Ascending aorta (tissue), 2 donors: ENCODE measurements around the gene KLRF1. TPM values are rescaled to one million over a fixed set of nuclear protein-coding genes. Genes with fewer than 3 reads are reported as not detected.
"Not testable (repeated sequence)": the region's sequence is repeated elsewhere in the genome, so short reads cannot be mapped to it uniquely, and the experiment has no call there.

Source experiments
- DNase-seq, 2 donors: peaks; one replicate each; pipeline ENCODE4 v3.0.0-alpha.2; 2019; ENCODE audit warnings: low spot score in 2 of 2
- H3K27ac ChIP-seq, 2 donors: fragments of 200-600 bp; sonication (generic); one replicate each; pipeline ENCODE4 v1.5.1; 2016 to 2017; ENCODE audit warnings: mild to moderate bottlenecking in 1 of 2
- H3K27me3 ChIP-seq: fragments of 200-600 bp; sonication (generic); one replicate; pipeline ENCODE4 v1.5.1; 2017
- H3K36me3 ChIP-seq, 2 donors: fragments of 200-600 bp; sonication (generic); one replicate each; pipeline ENCODE4 v1.5.1; 2016
- H3K4me1 ChIP-seq, 2 donors: fragments of 200-600 bp; sonication (generic); one replicate each; pipeline ENCODE4 v1.5.1; 2016 to 2017; ENCODE audit warnings: mild to moderate bottlenecking in 1 of 2
- H3K4me3 ChIP-seq, 2 donors: fragments of 200-600 bp; sonication (generic); one replicate each; pipeline ENCODE4 v1.5.1; 2016 to 2017; ENCODE audit warnings: mild to moderate bottlenecking in 1 of 2
- H3K9me3 ChIP-seq, 2 donors: fragments of 200-600 bp; sonication (generic); one replicate each; pipeline ENCODE4 v1.5.1; 2016
- CTCF ChIP-seq, 3 experiments: fragments of 200-600 bp in 2 of 3; fragments of 450-650 bp in 1 of 3; sonication (generic) in 2 of 3; IDR thresholded peaks; one replicate each; pipeline ENCODE4 v1.5.1; 2016 to 2019; ENCODE audit warnings: antibody characterized with exemption in 3 of 3, mild to moderate bottlenecking in 1 of 3, moderate library complexity in 1 of 3
- intact Hi-C: fragments of 100-400 bp; cut with DNase I; formaldehyde crosslinking; loops from one replicate; pipeline ENCODE4 v1.15.1; 2023
- total RNA-seq: library from RNA; depleted of rRNA; stranded (reverse); fragments of >200 nt; gene quantifications from one replicate; pipeline ENCODE4 v1.1.0, GENCODE V29; 2016

The KLRF1 gene
- total RNA-seq, 1 donor from 2014 or later: not detected

GRCh38 chr12:9872162-9872561 is 44.9 kb downstream of the KLRF1 start:
- Histone ChIP-seq H3K27ac (no peak overlapping the region), H3K9me3 (no peaks in the 10 kb centered on the region), H3K36me3 (no peaks in the 10 kb centered on the region), H3K4me3 (no peak overlapping the region), H3K4me1 (no peaks in the 10 kb centered on the region), H3K27me3 (no peaks in the 10 kb centered on the region)
- TF ChIP-seq CTCF (IDR thresholded peaks at IDR 0.05): no peak
- DNase-seq: no peak
- intact Hi-C loops: no loop called here

GRCh38 chr12:9872742-9873141 is 45.5 kb downstream of the KLRF1 start:
- no peaks in the 10 kb centered on the region for H3K27me3 ChIP-seq
- no peak for TF ChIP-seq CTCF (IDR thresholded peaks at IDR 0.05)
- DNase-seq: no peak
- H3K4me3 ChIP-seq: no peak overlapping the region
- no peak overlapping the region for H3K27ac ChIP-seq
- H3K4me1 ChIP-seq: no peaks in the 10 kb centered on the region
- H3K36me3 ChIP-seq: no peaks in the 10 kb centered on the region
- no peaks in the 10 kb centered on the region for H3K9me3 ChIP-seq
- intact Hi-C loops: no loop called here

- H3K36me3 ChIP-seq, H3K27me3 ChIP-seq, H3K27ac ChIP-seq, intact Hi-C loops, H3K4me3 ChIP-seq, DNase-seq, H3K9me3 ChIP-seq, H3K4me1 ChIP-seq: not testable (repeated sequence)
Measured at GRCh38 chr12:9876120-9876519, 48.8 kb downstream of the KLRF1 start.

- no peak overlapping the region for H3K27ac ChIP-seq
- no peaks in the 10 kb centered on the region for H3K4me1 ChIP-seq
- TF ChIP-seq CTCF (IDR thresholded peaks at IDR 0.05): no peak
- intact Hi-C loops: no loop called here
- no peaks in the 10 kb centered on the region for H3K9me3 ChIP-seq
- no peaks in the 10 kb centered on the region for H3K27me3 ChIP-seq
- H3K36me3 ChIP-seq: no peaks in the 10 kb centered on the region
- DNase-seq: no peak
- no peak overlapping the region for H3K4me3 ChIP-seq
Measured at GRCh38 chr12:9880532-9881078, 53.3 kb downstream of the KLRF1 start.

GRCh38 chr12:9881246-9881645 is 54.0 kb downstream of the KLRF1 start, which contains the start of gene KLRF2:
KLRF2 (plus strand) TSS chr12:9881489; CDS start chr12:9881596, 107 bp downstream.
- Histone ChIP-seq H3K4me1 (no peaks in the 10 kb centered on the region), H3K27me3 (no peaks in the 10 kb centered on the region), H3K36me3 (no peaks in the 10 kb centered on the region), H3K27ac (no peak within 1 kb of the TSS), H3K4me3 (no peak within 1 kb of the TSS), H3K9me3 (no peaks in the 10 kb centered on the region)
- TF ChIP-seq CTCF (IDR thresholded peaks at IDR 0.05): no peak
- intact Hi-C loops: no loop called here
- DNase-seq: no peak

- no peaks in the 10 kb centered on the region for H3K9me3 ChIP-seq
- no peak for TF ChIP-seq CTCF (IDR thresholded peaks at IDR 0.05)
- H3K36me3 ChIP-seq: no peaks in the 10 kb centered on the region
Measured at GRCh38 chr12:9881988-9882387, 54.7 kb downstream of the KLRF1 start.

More at GRCh38 chr12:9881988-9882387, 54.7 kb downstream of the KLRF1 start:
- intact Hi-C loops: no loop called here
- no peak for DNase-seq
- Histone ChIP-seq H3K4me3 (no peak overlapping the region), H3K4me1 (no peaks in the 10 kb centered on the region), H3K27ac (no peak overlapping the region), H3K27me3 (no peaks in the 10 kb centered on the region)
